Esophagus squamous epithelium (tissue), 4 donors: ENCODE measurements around the gene GNG13.

Source experiments
- CTCF ChIP-seq, 6 experiments: fragments of 450-650 bp in 4 of 6; fragments of 200-600 bp in 2 of 6; sonication (generic) in 2 of 6; IDR thresholded peaks; one replicate each; pipeline ENCODE4 v1.5.1; 2016 to 2019; ENCODE audit warnings: antibody characterized with exemption in 6 of 6, mild to moderate bottlenecking in 4 of 6, moderate library complexity in 4 of 6
- POLR2A ChIP-seq, 4 donors: fragments of 450-650 bp; IDR thresholded peaks; one replicate each; pipeline ENCODE4 v1.6.1; 2017; ENCODE audit warnings: antibody characterized with exemption in 4 of 4, mild to moderate bottlenecking in 4 of 4, moderate library complexity in 3 of 4

DNA sequence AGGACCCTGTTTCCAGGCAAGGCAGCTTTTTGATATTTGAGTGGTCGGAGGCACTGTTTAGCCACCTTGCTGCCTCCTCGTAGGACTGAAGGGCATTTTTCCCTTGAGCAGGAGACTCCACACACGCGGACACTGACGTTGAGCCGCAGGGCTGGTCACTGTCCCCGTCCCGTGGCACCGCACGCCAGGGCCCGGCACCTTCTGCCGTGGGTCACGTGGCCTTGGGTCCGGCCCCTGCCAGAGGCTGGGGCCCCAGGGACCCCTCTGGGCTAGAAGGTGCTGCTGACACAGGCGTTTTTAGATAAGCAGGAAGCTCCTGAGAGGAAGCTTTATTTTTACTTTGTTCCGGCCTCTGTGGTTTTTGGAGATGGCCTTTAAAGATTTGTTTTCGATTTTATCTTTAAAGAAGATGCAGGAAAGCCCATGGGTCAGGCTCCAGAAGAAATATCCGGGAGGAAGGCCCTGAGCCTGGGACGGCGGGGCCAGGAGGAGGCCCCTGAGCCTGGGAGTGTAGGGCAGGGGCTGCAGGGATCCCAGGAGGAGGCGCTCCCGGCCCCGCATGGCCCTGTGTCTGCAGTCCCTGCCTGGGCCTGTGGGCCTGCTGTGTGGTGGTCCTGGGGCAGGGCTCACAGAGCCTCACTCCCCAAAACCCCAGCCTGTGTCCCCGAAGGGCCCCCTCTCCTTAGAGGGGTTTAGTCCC is 30.5 kb upstream of the GNG13 start:
- TF ChIP-seq CTCF (IDR thresholded peaks at IDR 0.05) (no peak), POLR2A (IDR thresholded peaks at IDR 0.05) (no peak)
